Kidney (tissue), 14 donors: ENCODE results near the gene ZFP36L1. TPM values are rescaled to one million over a fixed set of nuclear protein-coding genes. Genes with fewer than 3 reads are reported as not detected.
A peak's percentile ranks its signal among the peaks of the same experiment; 100 is the strongest.

Experiments
- DNase-seq, 5 donors: peaks; one replicate each; pipeline ENCODE4 v3.0.0-alpha.2; 2013 to 2020
- FAIRE-seq: peaks from 2 replicates; lab custom pipeline; 2012; peaks lifted over from hg19 to GRCh38; lab: Jason Lieb, UNC
- H3K27ac ChIP-seq, 2 donors: one replicate each; pipeline ENCODE4 v1.7.0; 2013; ENCODE audit warnings: low read depth in 2 of 2, low read length in 2 of 2, inconsistent platforms in 1 of 2
- H3K27me3 ChIP-seq: one replicate; pipeline ENCODE4 v1.7.1; 2013; ENCODE audit warnings: low read length, inconsistent platforms; ENCODE audit not compliant: control insufficient read depth, insufficient read depth
- H3K36me3 ChIP-seq, 3 donors: one replicate each; pipeline versions ENCODE4 v1.7.0 to v1.7.1; 2013; ENCODE audit warnings: low read length in 3 of 3, control low read depth in 1 of 3, inconsistent platforms in 1 of 3; ENCODE audit not compliant: insufficient read depth in 3 of 3, control insufficient read depth in 2 of 3
- H3K4me1 ChIP-seq, 3 donors: one replicate each; pipeline versions ENCODE4 v1.7.0 to v1.7.1; 2013; ENCODE audit warnings: low read length in 3 of 3, inconsistent platforms in 1 of 3, low read depth in 1 of 3; ENCODE audit not compliant: control insufficient read depth in 2 of 3, insufficient read depth in 2 of 3
- H3K4me3 ChIP-seq, 3 donors: one replicate each; pipeline versions ENCODE4 v1.7.0 to v1.8.1; 2013; ENCODE audit warnings: low read length in 3 of 3, control low read depth in 1 of 3, inconsistent platforms in 1 of 3
- H3K9ac ChIP-seq, 3 donors: one replicate each; pipeline versions ENCODE4 v1.7.0 to v1.7.1; 2013; ENCODE audit warnings: low read length in 3 of 3, control low read depth in 1 of 3, inconsistent platforms in 1 of 3
- H3K9me3 ChIP-seq, 3 donors: one replicate each; pipeline versions ENCODE4 v1.7.0 to v1.7.1; 2013; ENCODE audit warnings: low read length in 3 of 3, control low read depth in 1 of 3, inconsistent platforms in 1 of 3; ENCODE audit not compliant: control insufficient read depth in 2 of 3, insufficient read depth in 1 of 3
- intact Hi-C: fragments of 100-400 bp; cut with DNase I; formaldehyde crosslinking; loops from one replicate; pipeline ENCODE4 v1.11.1; 2022
- polyA plus RNA-seq: library from polyadenylated mRNA; stranded (reverse); fragments of 350-450 nt; fragmentation: Illumina TruSeq; extraction: RNeasy Lipid Tissue Mini Kit (QIAGEN cat#74804); gene quantifications from one replicate; pipeline ENCODE4 v1.2.3, GENCODE V29; 2014; ENCODE audit warnings: low read depth, low replicate concordance; ENCODE audit not compliant: insufficient read depth
- total RNA-seq: library from RNA; stranded (reverse); fragmentation: NEBNext Ultra II Directional; extraction: Animal tissue kit (Norgen Biotek cat#: 25700); gene quantifications from one replicate; pipeline ENCODE4 v1.2.1, GENCODE V29; 2021
- TF ChIP-seq, protein P1 (sequence below): IDR thresholded peaks from 3 replicates; pipeline ENCODE4 v1.5.1; 2012; ENCODE audit warnings: mild to moderate bottlenecking, moderate library complexity, borderline replicate concordance; ENCODE audit not compliant: insufficient read depth; ENCODE audit errors: extremely low read depth
- donor health status: control.
- donor health status: control.
- donor health status: control.
- donor health status: control.
- donor health status: control.
- donor health status: DM: yes; HTN: yes; CAD: no.
- donor health status: Normal renal cell carcinoma (clear cell type).

ZFP36L1 gene
- total and polyA plus RNA-seq, 2 donors from 2014 or later = 73.3 to 289 TPM

DNA sequence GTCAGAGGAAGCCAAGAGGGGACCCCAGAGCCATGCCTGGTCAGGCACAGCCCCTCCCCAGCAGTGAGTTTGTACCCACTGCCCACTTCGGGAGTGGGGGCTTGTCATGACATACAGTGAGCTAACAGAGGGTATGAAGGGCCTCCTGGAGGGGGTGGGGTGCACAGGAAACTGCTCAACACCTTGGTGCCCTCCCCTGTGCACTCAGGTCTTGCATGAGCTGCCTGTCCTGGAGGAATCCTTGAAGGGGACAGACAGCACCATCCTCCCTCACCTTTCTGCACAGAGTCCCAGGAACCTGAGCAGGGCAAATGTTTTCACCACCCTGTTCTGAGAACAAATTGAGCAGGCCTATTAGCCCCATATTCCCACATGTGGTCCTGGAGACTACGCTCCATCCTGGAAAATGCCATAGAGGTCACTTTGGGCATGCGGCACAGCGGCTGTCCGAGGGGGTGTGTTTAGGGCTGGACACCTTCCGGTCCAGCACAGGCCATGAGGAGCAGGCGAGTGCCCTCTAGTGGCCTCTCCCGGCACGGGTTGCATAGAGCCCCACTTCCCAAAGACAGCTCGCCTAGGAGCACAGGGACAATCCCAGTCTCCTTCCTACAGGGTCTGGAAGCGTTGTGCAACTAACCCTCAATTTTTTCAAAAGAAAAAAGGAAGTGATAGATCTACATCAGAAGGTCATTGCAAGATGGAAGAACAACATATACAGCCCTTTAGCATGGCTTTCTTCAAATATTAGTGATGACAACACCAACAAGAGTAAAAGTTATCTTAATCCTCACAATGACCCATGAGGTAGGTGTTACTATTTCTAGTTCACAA lies 31.9 kb upstream of the ZFP36L1 start:
- Histone ChIP-seq H3K9me3 (no peaks in the 10 kb centered on the region), H3K27me3 (no peaks in the 10 kb centered on the region), H3K4me1 (peaks cover 0 to 15% (median 15%) of the 10 kb centered on the region in 3 donors), H3K9ac (no peak overlapping the region), H3K4me3 (peak overlapping the region in 2 of 3 donors; percentile 37 to 56), H3K27ac (peak overlapping the region in 1 of 2 donors; percentile 28), H3K36me3 (no peaks in the 10 kb centered on the region)
- FAIRE-seq (no peak), DNase-seq (peak; percentile 87 to 93 (median 91))
- TF ChIP-seq, protein P1, sequence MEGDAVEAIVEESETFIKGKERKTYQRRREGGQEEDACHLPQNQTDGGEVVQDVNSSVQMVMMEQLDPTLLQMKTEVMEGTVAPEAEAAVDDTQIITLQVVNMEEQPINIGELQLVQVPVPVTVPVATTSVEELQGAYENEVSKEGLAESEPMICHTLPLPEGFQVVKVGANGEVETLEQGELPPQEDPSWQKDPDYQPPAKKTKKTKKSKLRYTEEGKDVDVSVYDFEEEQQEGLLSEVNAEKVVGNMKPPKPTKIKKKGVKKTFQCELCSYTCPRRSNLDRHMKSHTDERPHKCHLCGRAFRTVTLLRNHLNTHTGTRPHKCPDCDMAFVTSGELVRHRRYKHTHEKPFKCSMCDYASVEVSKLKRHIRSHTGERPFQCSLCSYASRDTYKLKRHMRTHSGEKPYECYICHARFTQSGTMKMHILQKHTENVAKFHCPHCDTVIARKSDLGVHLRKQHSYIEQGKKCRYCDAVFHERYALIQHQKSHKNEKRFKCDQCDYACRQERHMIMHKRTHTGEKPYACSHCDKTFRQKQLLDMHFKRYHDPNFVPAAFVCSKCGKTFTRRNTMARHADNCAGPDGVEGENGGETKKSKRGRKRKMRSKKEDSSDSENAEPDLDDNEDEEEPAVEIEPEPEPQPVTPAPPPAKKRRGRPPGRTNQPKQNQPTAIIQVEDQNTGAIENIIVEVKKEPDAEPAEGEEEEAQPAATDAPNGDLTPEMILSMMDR = peak; percentile 83
- intact Hi-C loops = loop anchor here (10.0 kb wide), 1 partner anchor 890 kb away; no protein-coding TSS in a partner anchor

DNA sequence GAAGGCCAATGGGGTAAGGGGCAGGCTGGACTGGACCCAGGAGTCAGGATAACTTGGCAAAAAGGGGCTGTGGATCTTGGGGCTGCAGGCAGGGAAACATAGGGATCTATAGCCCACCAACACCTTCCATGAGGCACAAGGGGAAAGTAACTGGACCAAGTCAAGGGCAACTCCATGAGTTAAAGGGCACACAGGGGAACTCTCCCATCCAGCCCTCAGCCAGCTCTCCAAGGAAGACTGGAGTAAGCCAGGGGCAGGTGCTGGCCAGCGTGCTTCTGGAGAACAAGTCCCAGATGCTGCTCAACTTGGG lies 31.3 kb upstream of the ZFP36L1 start:
- intact Hi-C loops = loop anchor here (10.0 kb wide), 1 partner anchor 889 kb away; no protein-coding TSS in a partner anchor
- TF ChIP-seq, protein P1 = no peak
- FAIRE-seq = no peak
- no peaks in the 10 kb centered on the region for H3K36me3 ChIP-seq
- no peak overlapping the region for H3K9ac ChIP-seq
- peak overlapping the region in 1 of 3 donors; percentile 56 for H3K4me3 ChIP-seq
- no peaks in the 10 kb centered on the region for H3K27me3 ChIP-seq
- peaks cover 0 to 19% (median 15%) of the 10 kb centered on the region in 3 donors for H3K4me1 ChIP-seq
- H3K27ac ChIP-seq = peak overlapping the region in 1 of 2 donors; percentile 28
- H3K9me3 ChIP-seq = no peaks in the 10 kb centered on the region
- DNase-seq = no peak

DNA sequence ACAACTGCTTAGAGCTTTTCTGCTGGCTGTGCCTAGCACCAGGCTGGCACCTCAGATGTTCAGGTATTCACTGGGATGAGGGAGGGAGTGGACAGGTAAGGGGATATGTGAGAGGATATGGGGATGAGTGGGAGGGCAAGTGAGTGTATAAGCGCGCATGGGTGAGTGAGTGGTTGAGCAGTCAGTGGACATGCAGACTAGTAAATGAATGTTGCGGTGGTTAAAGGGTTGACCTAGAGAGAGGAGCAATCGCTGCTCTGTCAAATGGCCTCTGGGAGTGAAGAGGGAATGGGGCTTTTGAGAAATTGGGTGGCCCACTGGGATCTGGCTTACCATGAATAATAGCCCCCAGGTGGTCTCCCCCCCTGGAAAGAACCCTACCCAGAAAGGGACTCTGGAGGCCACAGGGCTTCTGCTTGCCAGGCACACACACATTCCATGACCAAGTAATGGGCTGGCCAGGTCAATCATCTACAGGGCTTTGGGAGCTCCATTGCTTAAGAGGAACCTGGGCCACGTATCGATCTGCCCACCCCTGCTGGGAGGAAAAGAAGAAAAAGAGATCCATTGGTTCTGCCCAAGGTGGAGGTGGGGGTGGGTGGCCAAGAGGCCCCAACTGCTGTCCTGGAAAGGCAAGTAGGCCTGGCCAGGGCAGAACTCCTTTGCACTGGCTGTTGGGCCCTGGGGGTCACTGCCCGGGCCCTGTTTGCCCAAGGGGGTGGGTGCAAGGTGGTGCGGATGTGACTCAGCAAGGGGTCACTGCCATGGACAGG lies 30.8 kb upstream of the ZFP36L1 start:
- Histone ChIP-seq H3K4me1 (peaks cover 0 to 19% (median 15%) of the 10 kb centered on the region in 3 donors), H3K27me3 (no peaks in the 10 kb centered on the region), H3K4me3 (no peak overlapping the region), H3K36me3 (no peaks in the 10 kb centered on the region), H3K9ac (no peak overlapping the region), H3K9me3 (no peaks in the 10 kb centered on the region), H3K27ac (no peak overlapping the region)
- no peak for FAIRE-seq
- intact Hi-C loops = loop anchor here (10.0 kb wide), 1 partner anchor 889 kb away; no protein-coding TSS in a partner anchor
- peak in 1 of 5 donors; percentile 51 for DNase-seq
- TF ChIP-seq, protein P1 = no peak
